D341Med (cell line): ENCODE results near the gene PRRX2.

Experiments
- DNase-seq: peaks from one replicate; pipeline ENCODE4 v3.0.0; 2012; ENCODE audit warnings: low spot score

PRRX2 gene

GRCh38 chr9:129709438-129710168, 44.2 kb downstream of the PRRX2 start:
- DNase-seq = no peak

- no peak for DNase-seq
Measured at GRCh38 chr9:129710169-129710453, 44.7 kb downstream of the PRRX2 start.

GRCh38 chr9:129712634-129713401, 47.4 kb downstream of the PRRX2 start:
- no peak for DNase-seq

- DNase-seq = no peak
Measured at GRCh38 chr9:129713402-129713679, 47.9 kb downstream of the PRRX2 start.

GRCh38 chr9:129714511-129715061, 49.1 kb downstream of the PRRX2 start:
- DNase-seq = no peak

GRCh38 chr9:129716091-129716490, 50.6 kb downstream of the PRRX2 start:
- no peak for DNase-seq

- DNase-seq = no peak
Measured at GRCh38 chr9:129717991-129718390, 52.5 kb downstream of the PRRX2 start.

- DNase-seq = no peak
Measured at GRCh38 chr9:129718647-129719046, 53.2 kb downstream of the PRRX2 start.

GRCh38 chr9:129719135-129719534, 53.7 kb downstream of the PRRX2 start:
- no peak for DNase-seq

GRCh38 chr9:129720181-129720864, 54.9 kb downstream of the PRRX2 start:
- DNase-seq = no peak

- no peak for DNase-seq
Measured at GRCh38 chr9:129720865-129721545, 55.6 kb downstream of the PRRX2 start.

- DNase-seq = no peak
Measured at GRCh38 chr9:129722913-129723312, 57.5 kb downstream of the PRRX2 start.

GRCh38 chr9:129724456-129725190, 59.2 kb downstream of the PRRX2 start:
- no peak for DNase-seq

GRCh38 chr9:129725795-129726251, 60.4 kb downstream of the PRRX2 start:
- no peak for DNase-seq

- DNase-seq = peak; percentile 95
Measured at GRCh38 chr9:129726322-129727160, 61.1 kb downstream of the PRRX2 start.

GRCh38 chr9:129728744-129729143, 63.3 kb downstream of the PRRX2 start:
- DNase-seq = no peak

GRCh38 chr9:129731477-129732085, 66.1 kb downstream of the PRRX2 start:
- DNase-seq = no peak

GRCh38 chr9:129732100-129732499, 66.7 kb downstream of the PRRX2 start:
- no peak for DNase-seq

GRCh38 chr9:129732946-129733631, 67.6 kb downstream of the PRRX2 start:
- DNase-seq = no peak

- no peak for DNase-seq
Measured at GRCh38 chr9:129733632-129733953, 68.1 kb downstream of the PRRX2 start.
